ENCODE results near the gene MAP7.

Gene MAP7

GRCh38 chr6:136404007-136404406, 146.2 kb downstream of the MAP7 start:
- TF ChIP-seq GATA3 (IDR thresholded peaks at IDR 0.05; ENCODE audit: low read depth, low read length), result no peak
- TF ChIP-seq GATA2 (IDR thresholded peaks at IDR 0.05; ENCODE audit: low read depth, low read length), result no peak

GRCh38 chr6:136403110-136403980, 146.9 kb downstream of the MAP7 start:
- no peak for TF ChIP-seq GATA3 (IDR thresholded peaks at IDR 0.05; ENCODE audit: low read depth, low read length)
- TF ChIP-seq GATA2 (IDR thresholded peaks at IDR 0.05; ENCODE audit: low read depth, low read length), result no peak

- TF ChIP-seq GATA3 (IDR thresholded peaks at IDR 0.05; ENCODE audit: low read depth, low read length) (no peak), GATA2 (IDR thresholded peaks at IDR 0.05; ENCODE audit: low read depth, low read length) (no peak)
Measured at GRCh38 chr6:136401749-136402148, 148.5 kb downstream of the MAP7 start.

DNA sequence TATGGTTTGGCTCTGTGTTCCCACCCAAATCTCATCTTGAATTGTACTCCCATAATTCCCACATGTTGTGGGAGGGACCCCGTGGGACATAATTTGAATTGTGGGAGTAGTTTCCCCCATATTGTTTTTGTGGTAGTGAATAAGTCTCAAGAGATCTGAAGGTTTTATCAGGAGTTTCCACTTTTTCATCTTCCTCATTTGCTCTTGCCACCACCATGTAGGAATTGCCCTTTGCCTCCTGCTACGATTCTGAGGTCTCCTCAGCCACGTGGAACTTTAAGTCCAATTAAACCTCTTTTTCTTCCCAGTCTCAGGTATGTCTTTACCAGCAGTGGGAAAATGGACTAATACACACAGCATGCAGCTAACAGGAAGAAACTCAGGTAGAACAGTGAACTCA, 151.8 kb downstream of the MAP7 start:
- no peak for TF ChIP-seq GATA3 (IDR thresholded peaks at IDR 0.05; ENCODE audit: low read depth, low read length)
- TF ChIP-seq GATA2 (IDR thresholded peaks at IDR 0.05; ENCODE audit: low read depth, low read length), result no peak

GRCh38 chr6:136396908-136397307, 153.3 kb downstream of the MAP7 start:
- TF ChIP-seq GATA3 (IDR thresholded peaks at IDR 0.05; ENCODE audit: low read depth, low read length) (no peak), GATA2 (IDR thresholded peaks at IDR 0.05; ENCODE audit: low read depth, low read length) (no peak)

- no peak for TF ChIP-seq GATA3 (IDR thresholded peaks at IDR 0.05; ENCODE audit: low read depth, low read length)
- TF ChIP-seq GATA2 (IDR thresholded peaks at IDR 0.05; ENCODE audit: low read depth, low read length), result no peak
Measured at GRCh38 chr6:136387316-136387715, 162.9 kb downstream of the MAP7 start.

- TF ChIP-seq GATA3 (IDR thresholded peaks at IDR 0.05; ENCODE audit: low read depth, low read length), result no peak
- no peak for TF ChIP-seq GATA2 (IDR thresholded peaks at IDR 0.05; ENCODE audit: low read depth, low read length)
Measured at GRCh38 chr6:136383268-136383937, 166.8 kb downstream of the MAP7 start.

GRCh38 chr6:136382676-136383252, 167.5 kb downstream of the MAP7 start:
- TF ChIP-seq GATA2 (IDR thresholded peaks at IDR 0.05; ENCODE audit: low read depth, low read length) (no peak), GATA3 (IDR thresholded peaks at IDR 0.05; ENCODE audit: low read depth, low read length) (no peak)

- TF ChIP-seq GATA3 (IDR thresholded peaks at IDR 0.05; ENCODE audit: low read depth, low read length) (no peak), GATA2 (IDR thresholded peaks at IDR 0.05; ENCODE audit: low read depth, low read length) (no peak)
Measured at GRCh38 chr6:136378888-136379287, 171.3 kb downstream of the MAP7 start.

GRCh38 chr6:136371959-136372358, 178.3 kb downstream of the MAP7 start:
- TF ChIP-seq GATA2 (IDR thresholded peaks at IDR 0.05; ENCODE audit: low read depth, low read length), result no peak
- no peak for TF ChIP-seq GATA3 (IDR thresholded peaks at IDR 0.05; ENCODE audit: low read depth, low read length)

DNA sequence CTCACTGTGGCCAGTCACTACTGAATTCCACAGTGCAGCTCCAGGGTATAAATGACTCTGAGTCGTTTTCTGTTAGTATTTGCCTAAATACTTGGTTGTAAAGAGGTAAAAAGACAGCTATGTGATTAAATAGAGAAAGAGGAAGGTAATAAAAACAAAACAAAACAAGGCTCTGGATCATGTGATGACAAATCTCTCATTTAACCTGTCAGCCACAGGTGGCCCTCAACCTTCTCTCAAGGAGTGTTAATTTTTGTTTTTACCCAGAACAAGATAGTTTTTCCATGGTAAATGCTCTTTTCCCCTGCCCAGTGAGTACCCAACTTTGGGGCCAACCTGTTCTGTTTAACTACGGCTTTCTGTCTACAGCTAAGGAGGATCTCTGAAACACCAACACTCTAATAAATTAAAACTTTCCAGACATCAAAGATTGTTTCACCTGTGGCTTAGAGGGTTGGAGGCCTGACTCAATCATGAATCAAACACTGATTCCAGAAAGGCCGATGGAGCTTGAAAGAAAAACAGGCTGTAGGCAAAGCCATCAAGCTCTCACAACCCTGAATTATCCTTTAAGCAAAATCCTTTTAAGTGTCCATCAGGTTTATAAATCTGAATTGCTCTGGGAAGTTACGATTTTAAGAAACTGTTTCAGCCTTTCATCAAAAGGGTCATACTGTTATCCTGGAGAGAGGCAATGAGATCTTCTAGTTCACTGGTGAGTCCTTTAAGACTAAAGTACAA, 179.1 kb downstream of the MAP7 start:
- TF ChIP-seq GATA3 (IDR thresholded peaks at IDR 0.05; ENCODE audit: low read depth, low read length) (no peak), GATA2 (IDR thresholded peaks at IDR 0.05; ENCODE audit: low read depth, low read length) (no peak)

GRCh38 chr6:136365776-136366354, 184.4 kb downstream of the MAP7 start:
- no peak for TF ChIP-seq GATA2 (IDR thresholded peaks at IDR 0.05; ENCODE audit: low read depth, low read length)
- no peak for TF ChIP-seq GATA3 (IDR thresholded peaks at IDR 0.05; ENCODE audit: low read depth, low read length)

GRCh38 chr6:136362421-136363356, 187.5 kb downstream of the MAP7 start:
- TF ChIP-seq GATA3 (IDR thresholded peaks at IDR 0.05; ENCODE audit: low read depth, low read length), result no peak
- TF ChIP-seq GATA2 (IDR thresholded peaks at IDR 0.05; ENCODE audit: low read depth, low read length), result no peak
